ENCODE measurements around the gene DPP7. TPM values are rescaled to one million over a fixed set of nuclear protein-coding genes. Genes with fewer than 3 reads are reported as not detected.

Gene DPP7
- total RNA-seq, 4 donors from 2014 or later, result 23.2 to 100 (median 76.8) TPM

DNA sequence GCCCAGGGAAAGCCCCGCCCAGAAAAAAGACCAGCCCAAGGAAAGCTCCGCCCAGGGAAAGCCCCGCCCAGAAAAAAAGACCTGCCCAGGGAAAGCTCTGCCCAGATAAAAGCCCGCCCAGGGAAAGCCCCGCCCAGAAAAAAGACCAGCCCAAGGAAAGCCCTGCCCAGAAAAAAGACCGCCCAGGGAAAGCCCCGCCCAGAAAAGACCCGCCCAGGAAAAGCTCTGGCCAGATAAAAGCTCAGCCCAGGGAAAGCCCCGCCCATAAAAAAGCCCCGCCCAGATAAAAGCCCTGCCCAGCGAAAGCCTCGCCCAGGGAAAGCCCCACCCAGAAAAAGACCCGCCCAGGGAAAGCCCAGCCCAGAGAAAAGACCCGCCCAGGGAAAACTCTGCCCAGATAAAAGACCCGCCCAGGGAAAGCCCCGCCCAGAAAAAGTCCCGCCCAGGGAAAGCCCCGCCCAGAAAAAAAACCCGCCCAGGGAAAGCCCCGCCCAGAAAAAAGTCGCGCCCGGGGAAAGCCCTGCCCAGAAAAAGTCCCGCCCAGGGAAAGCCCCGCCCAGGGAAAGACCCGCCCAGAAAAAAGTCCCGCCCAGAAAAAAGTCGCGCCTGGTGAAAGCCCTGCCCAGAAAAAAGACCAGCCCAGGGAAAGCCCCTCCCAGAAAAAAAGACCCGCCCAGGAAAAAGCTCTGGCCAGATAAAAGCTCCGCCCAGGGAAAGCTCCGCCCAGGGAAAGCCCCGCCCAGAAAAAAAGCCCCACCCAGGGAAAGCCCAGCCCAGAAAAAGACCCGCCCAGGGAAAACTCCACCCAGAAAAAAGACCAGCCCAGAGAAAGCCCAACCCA is 36.3 kb upstream of the DPP7 start:
- H3K27ac ChIP-seq, result no peak overlapping the region
- H3K4me3 ChIP-seq, result no peak overlapping the region
- H3K4me1 ChIP-seq, result no peaks in the 10 kb centered on the region
- TF ChIP-seq POLR2A (IDR thresholded peaks at IDR 0.05), result no peak
- TF ChIP-seq, protein P1, sequence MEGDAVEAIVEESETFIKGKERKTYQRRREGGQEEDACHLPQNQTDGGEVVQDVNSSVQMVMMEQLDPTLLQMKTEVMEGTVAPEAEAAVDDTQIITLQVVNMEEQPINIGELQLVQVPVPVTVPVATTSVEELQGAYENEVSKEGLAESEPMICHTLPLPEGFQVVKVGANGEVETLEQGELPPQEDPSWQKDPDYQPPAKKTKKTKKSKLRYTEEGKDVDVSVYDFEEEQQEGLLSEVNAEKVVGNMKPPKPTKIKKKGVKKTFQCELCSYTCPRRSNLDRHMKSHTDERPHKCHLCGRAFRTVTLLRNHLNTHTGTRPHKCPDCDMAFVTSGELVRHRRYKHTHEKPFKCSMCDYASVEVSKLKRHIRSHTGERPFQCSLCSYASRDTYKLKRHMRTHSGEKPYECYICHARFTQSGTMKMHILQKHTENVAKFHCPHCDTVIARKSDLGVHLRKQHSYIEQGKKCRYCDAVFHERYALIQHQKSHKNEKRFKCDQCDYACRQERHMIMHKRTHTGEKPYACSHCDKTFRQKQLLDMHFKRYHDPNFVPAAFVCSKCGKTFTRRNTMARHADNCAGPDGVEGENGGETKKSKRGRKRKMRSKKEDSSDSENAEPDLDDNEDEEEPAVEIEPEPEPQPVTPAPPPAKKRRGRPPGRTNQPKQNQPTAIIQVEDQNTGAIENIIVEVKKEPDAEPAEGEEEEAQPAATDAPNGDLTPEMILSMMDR (IDR thresholded peaks at IDR 0.05), result no peak
- peaks cover 0 to 13% of the 10 kb centered on the region in 2 donors for H3K27me3 ChIP-seq
- intact Hi-C loops (cut with DNase I; ENCODE audit: low total_unique reads), result no loop called here
- no peak for DNase-seq
- H3K36me3 ChIP-seq, result no peaks in the 10 kb centered on the region
- H3K9me3 ChIP-seq, result no peaks in the 10 kb centered on the region

- no peak overlapping the region for H3K27ac ChIP-seq
- peaks cover 0 to 7% of the 10 kb centered on the region in 2 donors for H3K27me3 ChIP-seq
- intact Hi-C loops (cut with DNase I; ENCODE audit: low total_unique reads), result no loop called here
These were observed 35.5 kb upstream of the DPP7 start for GRCh38 chr9:137149942-137150616.

DNA sequence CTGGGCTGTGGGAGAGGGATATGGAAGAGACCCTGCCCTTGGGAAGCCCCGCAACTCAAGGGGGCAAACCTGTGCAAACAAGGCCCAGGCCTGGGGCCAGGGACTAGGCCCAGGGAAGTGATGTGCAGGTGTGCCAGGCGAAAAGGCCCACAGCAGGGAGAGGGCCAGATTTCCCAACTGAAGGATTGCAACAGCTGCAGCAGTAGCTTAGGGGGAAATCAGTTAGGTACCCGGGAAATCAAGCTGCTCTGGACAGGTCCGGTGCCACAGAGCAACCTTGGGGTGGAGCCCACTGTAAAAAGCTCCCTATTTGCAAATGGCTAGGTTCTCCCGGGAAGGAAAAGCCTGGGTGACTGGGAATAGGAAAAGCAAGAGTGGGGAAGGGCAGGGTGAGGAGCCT is 34.8 kb upstream of the DPP7 start:
- no peak overlapping the region for H3K27ac ChIP-seq
- no peak for DNase-seq
- peaks cover 0 to 7% of the 10 kb centered on the region in 2 donors for H3K27me3 ChIP-seq
- no peak for TF ChIP-seq POLR2A (IDR thresholded peaks at IDR 0.05)
- TF ChIP-seq, protein P1 (IDR thresholded peaks at IDR 0.05), result no peak
- no peaks in the 10 kb centered on the region for H3K9me3 ChIP-seq
- no peaks in the 10 kb centered on the region for H3K4me1 ChIP-seq
- intact Hi-C loops (cut with DNase I; ENCODE audit: low total_unique reads), result no loop called here
- H3K36me3 ChIP-seq, result no peaks in the 10 kb centered on the region
- no peak overlapping the region for H3K4me3 ChIP-seq

More at GRCh38 chr9:137149942-137150616, 35.5 kb upstream of the DPP7 start:
- DNase-seq, result no peak
- no peaks in the 10 kb centered on the region for H3K4me1 ChIP-seq
- H3K36me3 ChIP-seq, result no peaks in the 10 kb centered on the region
- no peak for TF ChIP-seq POLR2A (IDR thresholded peaks at IDR 0.05)
- TF ChIP-seq, protein P1 (IDR thresholded peaks at IDR 0.05), result no peak
- H3K4me3 ChIP-seq, result no peak overlapping the region
- no peaks in the 10 kb centered on the region for H3K9me3 ChIP-seq

DNA sequence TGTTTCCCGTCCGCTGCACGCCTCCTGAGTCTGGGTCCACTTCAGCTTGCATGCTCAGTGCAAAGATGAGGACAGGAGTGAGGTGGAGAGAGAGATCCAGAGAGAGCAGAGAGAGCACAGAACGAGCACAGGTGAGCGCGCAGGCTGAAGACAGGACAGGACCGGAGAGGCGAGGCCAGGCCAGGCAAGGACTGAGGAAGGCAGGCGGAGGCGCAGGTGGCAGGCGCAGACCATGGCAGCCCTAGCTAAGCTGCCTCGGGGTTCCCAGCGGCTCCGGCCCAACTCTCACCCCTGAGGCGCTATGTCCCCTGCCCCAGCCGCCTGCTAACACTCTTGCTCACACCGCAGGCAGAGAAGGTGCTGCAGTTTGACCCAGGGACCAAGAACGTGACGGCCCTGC is 34.1 kb upstream of the DPP7 start:
- Histone ChIP-seq H3K36me3 (no peaks in the 10 kb centered on the region), H3K27ac (no peak overlapping the region), H3K27me3 (peaks cover 0 to 7% of the 10 kb centered on the region in 2 donors), H3K4me1 (no peaks in the 10 kb centered on the region), H3K4me3 (no peak overlapping the region), H3K9me3 (no peaks in the 10 kb centered on the region)
- no peak for TF ChIP-seq POLR2A (IDR thresholded peaks at IDR 0.05)
- TF ChIP-seq, protein P1 (IDR thresholded peaks at IDR 0.05), result no peak
- DNase-seq, result no peak
- intact Hi-C loops (cut with DNase I; ENCODE audit: low total_unique reads), result no loop called here

DNA sequence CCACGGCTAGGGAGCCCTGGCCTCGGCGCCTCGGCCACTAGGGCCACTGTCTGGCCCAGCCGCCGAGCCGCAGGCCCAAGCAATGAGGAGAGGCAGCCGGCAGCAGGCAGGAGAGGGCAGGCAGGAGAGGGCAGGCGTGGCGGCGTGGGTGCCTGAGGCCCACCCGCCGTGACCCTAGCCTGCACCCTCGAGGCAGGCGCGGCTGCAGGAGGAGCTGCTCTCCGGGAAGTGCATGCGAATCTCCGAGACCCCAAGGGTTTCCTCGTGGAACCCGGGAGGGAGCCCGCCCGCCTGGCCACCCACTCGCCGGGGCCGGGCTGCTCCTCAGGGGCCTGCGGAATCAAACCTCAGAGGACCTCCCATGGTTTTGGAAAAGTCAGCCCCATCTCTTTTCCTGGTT is 33.7 kb upstream of the DPP7 start:
- intact Hi-C loops (cut with DNase I; ENCODE audit: low total_unique reads), result no loop called here
- no peak for DNase-seq

More for the DNA sequence above, 33.7 kb upstream of the DPP7 start:
- no peak for TF ChIP-seq POLR2A (IDR thresholded peaks at IDR 0.05)
- TF ChIP-seq, protein P1 (IDR thresholded peaks at IDR 0.05), result no peak
- Histone ChIP-seq H3K9me3 (no peaks in the 10 kb centered on the region), H3K27me3 (peaks cover 0 to 7% of the 10 kb centered on the region in 2 donors), H3K27ac (no peak overlapping the region), H3K36me3 (no peaks in the 10 kb centered on the region), H3K4me3 (no peak overlapping the region), H3K4me1 (no peaks in the 10 kb centered on the region)
